Psoas muscle (tissue), 8 donors: Measurements from ENCODE around the gene TCP11. TPM values are rescaled to one million over a fixed set of nuclear protein-coding genes. Genes with fewer than 3 reads are reported as not detected.

Experiments
- ATAC-seq, 4 donors: fragments of 200-7000 bp; cut with Tn5 transposase; one replicate each; pipeline ENCODE4 v1.9.1; 2020; ENCODE audit warnings: moderate library complexity in 3 of 4, mild to moderate bottlenecking in 2 of 4
- DNase-seq, 2 donors: peaks; one replicate each; pipeline ENCODE4 v3.0.0-alpha.2; 2020
- H3K27ac ChIP-seq: fragments of 200-600 bp; one replicate; pipeline ENCODE4 v1.8.0; 2022
- H3K27me3 ChIP-seq, 3 donors: fragments of 200-600 bp in 1 of 3; one replicate each; pipeline versions ENCODE4 v1.6.1 to v1.8.0; 2013 to 2022; ENCODE audit warnings: low read length in 2 of 3, mild to moderate bottlenecking in 2 of 3, moderate library complexity in 1 of 3; ENCODE audit not compliant: insufficient read depth in 3 of 3
- H3K36me3 ChIP-seq, 2 donors: fragments of 200-600 bp in 1 of 2; one replicate each; pipeline versions ENCODE4 v1.6.1 to v1.8.0; 2013 to 2022; ENCODE audit warnings: low read depth in 1 of 2, mild to moderate bottlenecking in 1 of 2, moderate library complexity in 1 of 2; ENCODE audit not compliant: insufficient read depth in 1 of 2
- H3K4me1 ChIP-seq: fragments of 200-600 bp; one replicate; pipeline ENCODE4 v1.8.0; 2022
- H3K4me3 ChIP-seq: fragments of 200-600 bp; one replicate; pipeline ENCODE4 v1.8.0; 2022; ENCODE audit warnings: mild to moderate bottlenecking
- H3K9me3 ChIP-seq: fragments of 200-600 bp; one replicate; pipeline ENCODE4 v1.8.0; 2022
- CTCF ChIP-seq: fragments of 200-600 bp; IDR thresholded peaks from one replicate; pipeline ENCODE4 v1.8.0; 2022; ENCODE audit warnings: antibody characterized with exemption
- WGBS, 3 donors: extraction: QIAGEN DNeasy Blood & Tissue Kit; methylation state at CpG; one replicate each; pipeline versions ENCODE4 v1.1.6 to v1.1.7; 2013; 5-methylcytosine and 5-hydroxymethylcytosine counted together
- intact Hi-C, 2 donors: fragments of 100-400 bp; cut with DNase I; formaldehyde crosslinking; loops; one replicate each; pipeline versions ENCODE4 v1.11.0 to v1.14.2; 2022
- polyA plus RNA-seq, 3 donors: library from polyadenylated mRNA; stranded (reverse); fragments of 200-250 nt; gene quantifications; one replicate each; pipeline ENCODE4 v1.2.3, GENCODE V29; 2013
- total RNA-seq, 4 donors: library from RNA; stranded (reverse); fragmentation: NEBNext Ultra II Directional in 2 of 4; extraction: Animal tissue kit (Norgen Biotek cat#: 25700) in 2 of 4; gene quantifications; one replicate each; pipeline versions ENCODE4 v1.2.1 to v1.2.4, GENCODE V29; 2021 to 2023
- donor health status: healthy with polysubstance abuse.
- donor health status: DM: no; HTN: no; CAD: no; lungs with moderate emphysema.
- donor health status: Bipolar disorder and iron deficiency.
- donor health status: healthy.
- donor health status: DM: yes; HTN: yes; CAD: no.
- donor health status: DM: no; HTN: no; CAD: no.
- donor health status: DM: no; HTN: no; CAD: no.
- donor health status: DM: yes; HTN: yes; CAD: no.

TCP11 gene
- total and polyA plus RNA-seq, 7 donors = 0.08 TPM; not detected in 6

- no peak overlapping the region for H3K4me3 ChIP-seq
- DNase-seq = no peak
- no peak overlapping the region for H3K27ac ChIP-seq
- H3K27me3 ChIP-seq = no peaks in the 10 kb centered on the region
- no peaks in the 10 kb centered on the region for H3K36me3 ChIP-seq
- 90 to 98% (median 98%) methylated on average over 1 of the region's 1 CpG for WGBS, 3 donors
- intact Hi-C loops = no loop called here
- no peaks in the 10 kb centered on the region for H3K9me3 ChIP-seq
- ATAC-seq = no peak
- H3K4me1 ChIP-seq = no peaks in the 10 kb centered on the region
- no peak for TF ChIP-seq CTCF
Observed at GRCh38 chr6:35154947-35155346, 13.8 kb upstream of the TCP11 start.

DNA sequence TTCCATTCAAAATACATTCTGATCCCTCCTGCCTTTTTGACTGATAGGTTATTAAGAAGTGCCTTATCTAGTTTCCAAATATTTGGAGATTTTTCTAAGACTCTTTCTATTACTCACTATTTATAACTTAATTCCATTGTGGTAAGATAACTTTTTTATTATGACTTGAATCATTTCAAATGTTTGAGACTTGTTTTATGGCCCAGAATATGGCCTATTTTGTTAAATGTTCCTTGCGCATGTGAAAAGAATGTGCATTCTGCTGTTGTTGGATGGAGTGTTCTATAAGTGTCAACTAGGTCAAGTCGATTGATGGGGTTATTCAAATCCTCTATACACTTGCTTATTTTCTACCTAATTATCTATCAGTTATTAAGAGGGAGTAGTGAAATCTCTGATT lies 13.1 kb upstream of the TCP11 start:
- no peak for ATAC-seq
- WGBS, 3 donors = 86 to 92% (median 89%) methylated on average over 2 of the region's 2 CpGs
- H3K4me1 ChIP-seq = no peaks in the 10 kb centered on the region
- peaks cover 0 to 3% (median 0%) of the 10 kb centered on the region in 3 donors for H3K27me3 ChIP-seq
- DNase-seq = no peak
- H3K36me3 ChIP-seq = no peaks in the 10 kb centered on the region
- no peak overlapping the region for H3K4me3 ChIP-seq
- intact Hi-C loops = no loop called here
- H3K9me3 ChIP-seq = no peaks in the 10 kb centered on the region
- TF ChIP-seq CTCF = no peak
- no peak overlapping the region for H3K27ac ChIP-seq

DNA sequence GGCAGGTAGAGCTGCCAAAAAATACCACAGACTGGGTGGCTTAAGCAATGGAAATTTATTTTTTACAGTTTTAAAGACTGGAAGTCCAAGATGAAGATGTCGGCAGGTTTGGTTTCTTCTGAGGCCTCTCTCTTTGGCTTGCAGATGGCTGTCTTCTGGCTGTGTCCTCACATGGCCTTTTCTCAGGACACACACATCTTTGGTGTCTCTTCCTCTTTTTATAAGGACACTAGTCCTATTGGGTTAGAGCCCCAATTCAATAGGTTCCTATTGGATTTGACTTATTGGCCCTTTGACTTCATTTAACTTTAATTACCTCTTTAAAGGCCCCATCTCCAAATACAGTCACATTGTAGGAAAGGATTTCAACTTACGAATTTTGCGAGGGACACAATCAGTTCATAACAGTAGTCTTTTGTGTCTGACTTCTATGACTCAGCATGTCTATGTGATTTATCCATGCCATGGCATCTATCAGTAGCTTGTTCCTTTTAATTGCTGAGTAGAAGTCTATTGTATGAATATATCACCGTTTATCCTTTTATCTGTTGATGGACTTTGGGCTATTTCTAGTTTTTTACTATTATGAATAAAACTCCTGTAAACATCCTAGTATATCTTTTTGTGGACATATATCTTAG lies 11.0 kb upstream of the TCP11 start:
- Histone ChIP-seq H3K27me3 (peaks cover 0 to 3% (median 0%) of the 10 kb centered on the region in 3 donors), H3K27ac (no peak overlapping the region), H3K4me3 (no peak overlapping the region), H3K4me1 (no peaks in the 10 kb centered on the region), H3K36me3 (no peaks in the 10 kb centered on the region), H3K9me3 (no peaks in the 10 kb centered on the region)
- 64 to 70% (median 66%) methylated on average over 4 of the region's 4 CpGs for WGBS, 3 donors
- ATAC-seq (no peak), DNase-seq (no peak)
- intact Hi-C loops = no loop called here
- no peak for TF ChIP-seq CTCF

DNA sequence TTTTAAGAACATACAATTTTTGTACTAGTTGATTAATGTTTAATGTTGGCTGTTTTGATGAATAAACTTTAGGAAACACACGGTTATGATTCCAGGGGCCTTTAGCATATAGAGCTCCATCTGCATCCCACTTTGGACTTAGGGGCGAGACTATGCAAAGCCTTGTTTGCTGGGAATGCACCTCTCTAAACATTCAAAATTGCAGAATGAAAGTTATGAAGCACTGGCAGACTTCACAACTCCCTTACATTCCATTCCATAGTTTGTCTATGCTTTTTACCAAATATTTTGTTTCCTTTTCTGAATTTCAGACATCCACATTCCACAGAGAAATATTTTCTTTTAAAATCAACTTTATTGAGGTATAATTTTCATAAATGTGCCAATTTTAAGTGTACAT lies 10.3 kb upstream of the TCP11 start:
- DNase-seq = no peak
- Histone ChIP-seq H3K4me1 (no peaks in the 10 kb centered on the region), H3K27me3 (peaks cover 0 to 3% (median 0%) of the 10 kb centered on the region in 3 donors), H3K9me3 (no peaks in the 10 kb centered on the region), H3K36me3 (no peaks in the 10 kb centered on the region), H3K4me3 (no peak overlapping the region), H3K27ac (no peak overlapping the region)
- no peak for ATAC-seq
- intact Hi-C loops = no loop called here
- no peak for TF ChIP-seq CTCF
- WGBS, 3 donors = 91 to 100% (median 91%) methylated on average over 2 of the region's 2 CpGs
